Suprapubic skin (tissue), 4 donors: ENCODE measurements around the gene CNTN4. TPM values are rescaled to one million over a fixed set of nuclear protein-coding genes. Genes with fewer than 3 reads are reported as not detected.

Experiments used
- DNase-seq, 2 donors: peaks; one replicate each; pipeline ENCODE4 v3.0.0-alpha.2; 2019; ENCODE audit warnings: low spot score in 2 of 2
- H3K27ac ChIP-seq: fragments of 200-600 bp; sonication (generic); one replicate; pipeline ENCODE4 v1.5.1; 2019
- H3K27me3 ChIP-seq: fragments of 200-600 bp; sonication (generic); one replicate; pipeline ENCODE4 v1.5.1; 2019
- H3K36me3 ChIP-seq: fragments of 200-600 bp; sonication (generic); one replicate; pipeline ENCODE4 v1.5.1; 2019
- H3K4me1 ChIP-seq: fragments of 200-600 bp; sonication (generic); one replicate; pipeline ENCODE4 v1.5.1; 2019
- H3K4me3 ChIP-seq: fragments of 200-600 bp; sonication (generic); one replicate; pipeline ENCODE4 v1.5.1; 2019; ENCODE audit warnings: mild to moderate bottlenecking
- H3K9me3 ChIP-seq: fragments of 200-600 bp; sonication (generic); one replicate; pipeline ENCODE4 v1.5.1; 2019
- CTCF ChIP-seq, 2 donors: fragments of 200-600 bp in 1 of 2; fragments of 450-650 bp in 1 of 2; sonication (generic) in 1 of 2; IDR thresholded peaks; one replicate each; pipeline ENCODE4 v1.5.1; 2016 to 2019; ENCODE audit warnings: antibody characterized with exemption in 2 of 2, mild to moderate bottlenecking in 1 of 2, moderate library complexity in 1 of 2
- EP300 ChIP-seq: sonication (generic); formaldehyde crosslinking; IDR thresholded peaks from one replicate; pipeline ENCODE4 v1.6.1; 2017; ENCODE audit warnings: antibody characterized with exemption
- POLR2A ChIP-seq, 2 donors: fragments of 450-650 bp; IDR thresholded peaks; one replicate each; pipeline ENCODE4 v1.6.1; 2017; ENCODE audit warnings: antibody characterized with exemption in 2 of 2, mild to moderate bottlenecking in 2 of 2, moderate library complexity in 2 of 2
- POLR2AphosphoS5 ChIP-seq, 3 donors: sonication (generic); formaldehyde crosslinking; IDR thresholded peaks; one replicate each; pipeline ENCODE4 v1.6.1; 2017; ENCODE audit warnings: antibody characterized with exemption in 3 of 3
- WGBS: methylation state at CpG from one replicate; pipeline ENCODE4 v1.1.5; 2018; 5-methylcytosine and 5-hydroxymethylcytosine counted together
- total RNA-seq, 4 donors: library from RNA; depleted of rRNA; stranded (reverse); fragments of >200 nt; gene quantifications; one replicate each; pipeline ENCODE4 v1.1.0, GENCODE V29; 2016

CNTN4 gene
- total RNA-seq, 4 donors from 2014 or later: 0.60 to 8.1 (median 7.5) TPM

DNA sequence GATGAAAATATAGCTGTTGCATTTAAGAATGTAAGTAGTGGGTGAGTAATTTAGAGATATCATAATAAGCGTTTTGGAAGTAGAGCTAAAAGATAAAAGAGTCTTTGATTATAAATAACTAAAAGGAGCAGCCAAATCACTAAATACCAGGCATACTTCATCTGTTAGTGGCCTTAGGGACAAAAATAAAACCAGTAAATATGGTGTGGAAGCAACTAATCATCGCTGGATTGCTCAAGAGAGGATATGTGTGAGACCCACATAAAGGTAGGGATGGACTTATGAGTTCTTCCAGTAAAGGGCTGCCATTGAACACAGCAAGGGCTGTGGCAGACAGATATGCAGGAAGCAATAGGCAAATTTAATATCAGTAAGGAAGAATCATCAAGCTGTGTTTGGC lies 356.2 kb downstream of the CNTN4 start:
- TF ChIP-seq CTCF (IDR thresholded peaks at IDR 0.05): no peak
- no peak for TF ChIP-seq EP300
- TF ChIP-seq POLR2AphosphoS5 (IDR thresholded peaks at IDR 0.05): no peak
- TF ChIP-seq POLR2A (IDR thresholded peaks at IDR 0.05): no peak
- Histone ChIP-seq H3K4me1 (peaks cover 7% of the 10 kb centered on the region), H3K4me3 (no peak overlapping the region), H3K27me3 (no peaks in the 10 kb centered on the region), H3K9me3 (no peaks in the 10 kb centered on the region), H3K36me3 (no peaks in the 10 kb centered on the region), H3K27ac (no peak overlapping the region)
- 35% methylated on average over 2 of the region's 2 CpGs for WGBS
- DNase-seq: no peak

DNA sequence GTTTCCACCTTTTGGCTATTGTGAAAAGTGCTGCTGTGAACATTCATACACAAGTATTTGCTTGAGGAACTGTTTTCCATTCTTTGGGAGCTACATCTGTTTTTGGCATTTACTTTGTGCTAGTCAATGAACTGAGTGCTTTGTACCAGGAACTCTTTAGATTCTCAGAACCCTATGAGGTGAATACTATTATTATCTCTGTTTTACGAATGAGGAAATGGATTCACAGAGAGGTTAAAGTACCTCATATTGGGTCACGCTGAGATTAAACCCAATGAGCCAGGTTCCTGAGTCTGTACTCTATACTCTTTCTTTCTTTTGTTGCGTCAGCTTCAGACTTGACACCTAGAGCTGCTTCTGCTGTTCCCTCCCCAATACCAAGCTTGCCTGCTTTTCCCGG lies 358.1 kb downstream of the CNTN4 start:
- H3K36me3 ChIP-seq: no peaks in the 10 kb centered on the region
- peaks cover 5% of the 10 kb centered on the region for H3K4me1 ChIP-seq
- H3K4me3 ChIP-seq: no peak overlapping the region
- no peaks in the 10 kb centered on the region for H3K27me3 ChIP-seq
- no peak for DNase-seq
- 93% methylated on average over 4 of the region's 4 CpGs for WGBS
- TF ChIP-seq EP300 (no peak), CTCF (IDR thresholded peaks at IDR 0.05) (no peak), POLR2AphosphoS5 (IDR thresholded peaks at IDR 0.05) (no peak), POLR2A (IDR thresholded peaks at IDR 0.05) (no peak)
- H3K27ac ChIP-seq: no peak overlapping the region
- H3K9me3 ChIP-seq: no peaks in the 10 kb centered on the region

DNA sequence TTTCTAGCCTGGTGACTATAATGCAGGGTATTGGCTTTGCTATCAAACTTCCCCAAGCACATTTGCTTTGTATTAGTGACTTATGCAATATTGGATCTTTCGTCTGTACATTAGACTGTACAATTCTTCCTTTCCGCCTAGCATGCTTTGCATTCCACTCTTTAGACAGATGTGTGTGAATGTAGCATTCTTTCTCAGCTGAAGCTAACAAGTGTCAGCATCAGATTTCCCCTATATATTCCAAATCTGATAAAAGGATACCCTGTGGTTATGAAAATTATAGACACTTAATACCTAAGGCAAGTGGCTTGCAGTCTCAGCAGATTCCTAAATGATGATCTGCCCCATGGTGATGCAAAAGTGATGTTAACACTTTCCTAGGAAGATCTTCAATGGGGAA lies 360.1 kb downstream of the CNTN4 start:
- H3K9me3 ChIP-seq: no peaks in the 10 kb centered on the region
- WGBS: 36% methylated on average over 2 of the region's 2 CpGs
- no peak for TF ChIP-seq POLR2AphosphoS5 (IDR thresholded peaks at IDR 0.05)
- TF ChIP-seq POLR2A (IDR thresholded peaks at IDR 0.05): no peak
- H3K27me3 ChIP-seq: no peaks in the 10 kb centered on the region
- DNase-seq: no peak
- no peak overlapping the region for H3K4me3 ChIP-seq
- H3K27ac ChIP-seq: no peak overlapping the region
- H3K4me1 ChIP-seq: no peaks in the 10 kb centered on the region
- H3K36me3 ChIP-seq: no peaks in the 10 kb centered on the region

GRCh38 chr3:2465842-2466241 lies 367.2 kb downstream of the CNTN4 start:
- Histone ChIP-seq H3K27me3 (no peaks in the 10 kb centered on the region), H3K4me1 (no peaks in the 10 kb centered on the region), H3K4me3 (no peak overlapping the region), H3K27ac (no peak overlapping the region), H3K9me3 (no peaks in the 10 kb centered on the region), H3K36me3 (no peaks in the 10 kb centered on the region)
- WGBS: 85% methylated on average over 1 of the region's 1 CpG
- no peak for DNase-seq
- no peak for TF ChIP-seq POLR2A (IDR thresholded peaks at IDR 0.05)
- no peak for TF ChIP-seq POLR2AphosphoS5 (IDR thresholded peaks at IDR 0.05)
- TF ChIP-seq EP300: no peak
- no peak for TF ChIP-seq CTCF (IDR thresholded peaks at IDR 0.05)

DNA sequence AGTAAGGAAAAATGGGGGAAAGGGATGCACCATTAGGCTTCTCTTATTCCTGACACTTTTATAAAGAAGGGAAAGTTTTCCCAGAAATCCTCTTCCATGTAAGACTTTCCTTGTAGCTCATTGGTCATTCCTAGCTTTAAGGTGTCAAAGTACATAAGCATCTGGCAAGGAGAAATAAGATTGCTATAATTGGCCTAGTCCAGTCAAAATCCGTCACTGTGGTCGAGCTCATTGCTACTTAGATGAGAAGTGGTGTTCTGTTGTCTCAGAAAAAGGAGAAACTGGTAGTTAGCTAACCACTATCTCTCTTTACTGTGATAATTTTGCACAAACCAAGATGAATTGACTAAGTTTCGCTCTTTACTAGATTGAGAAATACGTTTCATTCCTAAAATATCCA lies 370.1 kb downstream of the CNTN4 start:
- no peaks in the 10 kb centered on the region for H3K36me3 ChIP-seq
- H3K4me1 ChIP-seq: no peaks in the 10 kb centered on the region
- no peak overlapping the region for H3K27ac ChIP-seq
- H3K27me3 ChIP-seq: no peaks in the 10 kb centered on the region
- WGBS: 80% methylated on average over 4 of the region's 4 CpGs
- TF ChIP-seq CTCF (IDR thresholded peaks at IDR 0.05) (no peak), EP300 (no peak), POLR2AphosphoS5 (IDR thresholded peaks at IDR 0.05) (no peak), POLR2A (IDR thresholded peaks at IDR 0.05) (no peak)
- no peaks in the 10 kb centered on the region for H3K9me3 ChIP-seq
- no peak overlapping the region for H3K4me3 ChIP-seq
- DNase-seq: no peak

GRCh38 chr3:2476996-2477395 lies 378.3 kb downstream of the CNTN4 start:
- Histone ChIP-seq H3K27ac (no peak overlapping the region), H3K9me3 (no peaks in the 10 kb centered on the region), H3K27me3 (no peaks in the 10 kb centered on the region), H3K4me1 (no peaks in the 10 kb centered on the region), H3K36me3 (no peaks in the 10 kb centered on the region), H3K4me3 (no peak overlapping the region)
- no peak for DNase-seq
- TF ChIP-seq CTCF (IDR thresholded peaks at IDR 0.05) (no peak), EP300 (no peak), POLR2A (IDR thresholded peaks at IDR 0.05) (no peak), POLR2AphosphoS5 (IDR thresholded peaks at IDR 0.05) (no peak)
